NCI-H460 (cell line): Measurements from ENCODE around the gene YWHAG. TPM values are rescaled to one million over a fixed set of nuclear protein-coding genes. Genes with fewer than 3 reads are reported as not detected.
"Not testable (repeated sequence)": the region's sequence is repeated elsewhere in the genome, so short reads cannot be mapped to it uniquely, and the experiment has no call there.

ENCODE experiments used
- DNase-seq: peaks from one replicate; pipeline ENCODE4 v3.0.0-alpha.2; 2016; ENCODE audit warnings: low read depth; ENCODE audit errors: extremely low read depth
- total RNA-seq: library from RNA; depleted of rRNA; stranded (reverse); fragments of >200 nt; shearing (Covaris generic); gene quantifications from 2 replicates; pipeline ENCODE4 v1.2.3, GENCODE V29; 2014

YWHAG gene
- total RNA-seq, 1 experiment from 2014 or later = 167 TPM

GRCh38 chr7:76352193-76352592 lies 6.6 kb downstream of the YWHAG start:
- DNase-seq = no peak

GRCh38 chr7:76351372-76351771 lies 7.4 kb downstream of the YWHAG start:
- no peak for DNase-seq

GRCh38 chr7:76349313-76349885 lies 9.4 kb downstream of the YWHAG start:
- DNase-seq = no peak

- DNase-seq = no peak
Measured at GRCh38 chr7:76347710-76348109, 11.1 kb downstream of the YWHAG start.

- DNase-seq = no peak
Measured at GRCh38 chr7:76346778-76347177, 12.0 kb downstream of the YWHAG start.

GRCh38 chr7:76346097-76346496 lies 12.7 kb downstream of the YWHAG start:
- DNase-seq = no peak

GRCh38 chr7:76343931-76344321 lies 14.9 kb downstream of the YWHAG start:
- DNase-seq = no peak

GRCh38 chr7:76343294-76343930 lies 15.4 kb downstream of the YWHAG start:
- DNase-seq = no peak

- no peak for DNase-seq
Measured at GRCh38 chr7:76342222-76342621, 16.6 kb downstream of the YWHAG start.

- no peak for DNase-seq
Measured at GRCh38 chr7:76340617-76341131, 18.1 kb downstream of the YWHAG start.

- no peak for DNase-seq
Measured at GRCh38 chr7:76338298-76339084, 20.3 kb downstream of the YWHAG start.

- DNase-seq = no peak
Measured at GRCh38 chr7:76337147-76337546, 21.6 kb downstream of the YWHAG start.

GRCh38 chr7:76336094-76336493 lies 22.7 kb downstream of the YWHAG start:
- DNase-seq = no peak

GRCh38 chr7:76335417-76335816 lies 23.4 kb downstream of the YWHAG start:
- not testable (repeated sequence) for DNase-seq

- no peak for DNase-seq
Measured at GRCh38 chr7:76334320-76334967, 24.3 kb downstream of the YWHAG start.

- no peak for DNase-seq
Measured at GRCh38 chr7:76333511-76334101, 25.2 kb downstream of the YWHAG start.

GRCh38 chr7:76332078-76332477 lies 26.7 kb downstream of the YWHAG start:
- no peak for DNase-seq

GRCh38 chr7:76330673-76331072 lies 28.1 kb downstream of the YWHAG start:
- no peak for DNase-seq

- DNase-seq = no peak
Measured at GRCh38 chr7:76330261-76330660, 28.5 kb downstream of the YWHAG start.

- DNase-seq = no peak
Measured at GRCh38 chr7:76329479-76329878, 29.3 kb downstream of the YWHAG start.

GRCh38 chr7:76328389-76328788 lies 30.4 kb downstream of the YWHAG start:
- DNase-seq = no peak
